Sigmoid colon (tissue), 3 donors: Measurements from ENCODE around the gene ACE.

Experiments
- CTCF ChIP-seq, 4 experiments: fragments of 450-650 bp in 3 of 4; fragments of 200-600 bp in 1 of 4; IDR thresholded peaks; one replicate each; pipeline ENCODE4 v1.5.1; 2016 to 2019; ENCODE audit warnings: antibody characterized with exemption in 4 of 4, mild to moderate bottlenecking in 3 of 4, moderate library complexity in 2 of 4
- POLR2A ChIP-seq, 2 donors: fragments of 450-650 bp; IDR thresholded peaks; one replicate each; pipeline ENCODE4 v1.6.1; 2016; ENCODE audit warnings: antibody characterized with exemption in 2 of 2, mild to moderate bottlenecking in 2 of 2, moderate library complexity in 2 of 2

DNA sequence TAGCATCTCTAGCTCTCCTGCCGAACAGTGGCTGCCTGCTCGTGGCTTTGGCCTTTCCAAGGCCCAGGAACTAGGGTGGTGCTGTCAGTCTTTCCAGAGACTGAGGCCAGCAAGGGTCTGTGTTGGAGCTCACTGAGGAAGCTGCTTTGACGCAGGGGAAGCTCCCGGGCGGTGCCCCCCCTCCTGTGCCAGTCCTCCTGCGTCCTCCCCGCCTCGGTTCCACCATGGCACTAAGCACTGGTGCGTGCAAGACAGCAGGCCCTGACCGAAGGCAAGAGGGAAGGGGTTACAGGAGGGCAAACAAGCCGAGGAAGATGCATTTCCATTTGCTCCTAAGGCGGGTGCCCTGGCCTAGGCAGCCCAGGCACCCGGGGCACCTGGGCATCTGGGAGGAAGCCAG, 35.2 kb upstream of the ACE start:
- TF ChIP-seq CTCF (IDR thresholded peaks at IDR 0.05) (no peak), POLR2A (IDR thresholded peaks at IDR 0.05) (no peak)
